Activated CD4-positive, alpha-beta T cell treated with anti-CD3 and anti-CD28 coated beads for 4 hours (primary cell): Measurements from ENCODE around the gene WDR75.
"Not testable (repeated sequence)": the region's sequence is repeated elsewhere in the genome, so short reads cannot be mapped to it uniquely, and the experiment has no call there.

Experiments
- DNase-seq, 2 donors: peaks; one replicate each; pipeline ENCODE4 v3.0.0-alpha.2; 2020

The WDR75 gene

DNA sequence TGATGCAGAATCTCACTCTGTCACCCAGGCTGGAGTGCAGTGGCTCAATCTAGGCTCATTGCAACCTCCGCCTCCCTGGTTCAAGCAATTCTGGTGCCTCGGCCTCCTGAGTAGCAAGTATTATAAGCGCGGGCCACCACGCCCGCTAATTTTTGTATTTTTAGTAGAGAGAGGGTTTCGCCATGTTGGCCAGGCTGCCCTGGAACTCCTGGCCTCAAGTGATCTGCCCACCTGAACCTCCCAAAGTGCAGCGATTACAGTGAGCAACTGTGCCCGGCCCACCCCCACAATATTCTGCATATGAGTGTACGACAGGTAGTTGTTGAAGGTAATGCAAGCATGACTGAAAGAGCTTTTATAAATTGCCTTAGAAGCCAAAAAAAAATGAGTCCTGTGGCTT lies 1.2 kb downstream of the WDR75 start:
- no peak for DNase-seq

DNA sequence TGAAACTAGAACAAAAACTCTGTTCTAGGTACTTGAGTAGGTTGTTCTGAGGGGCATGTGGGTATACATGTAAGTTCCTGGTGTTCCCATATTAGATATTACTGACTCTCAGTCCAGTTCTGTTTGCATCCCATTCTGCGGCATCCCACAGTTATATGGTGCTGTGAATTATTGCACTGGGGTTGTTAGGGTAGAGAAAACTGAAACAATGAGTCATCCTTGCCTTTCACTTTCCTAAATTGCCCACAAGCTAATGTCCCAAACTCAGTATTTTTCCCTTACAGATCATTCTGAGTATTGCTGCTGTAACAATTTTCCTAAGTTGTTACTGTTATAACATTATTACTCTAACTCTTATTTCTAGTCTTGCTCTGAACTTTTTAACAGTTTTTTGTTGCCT lies 3.0 kb downstream of the WDR75 start:
- no peak for DNase-seq

DNA sequence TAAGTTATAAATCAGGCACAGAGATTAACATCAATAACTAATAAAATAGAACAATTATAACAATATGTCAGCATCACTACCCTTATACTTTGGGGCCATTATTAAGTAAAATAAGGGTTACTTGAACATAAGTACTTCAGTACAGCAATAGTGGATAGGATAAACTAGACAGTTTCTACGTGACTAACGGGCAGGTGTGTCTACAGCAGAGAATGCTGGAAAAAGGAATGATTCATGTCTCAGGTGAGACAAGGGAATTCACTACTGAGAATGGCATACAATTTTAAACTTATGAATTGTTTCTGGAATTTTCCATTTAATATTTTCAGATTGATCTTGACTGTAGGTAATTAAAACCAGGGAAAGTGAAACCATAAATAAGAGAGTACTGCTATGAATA lies 5.5 kb downstream of the WDR75 start:
- DNase-seq = no peak

DNA sequence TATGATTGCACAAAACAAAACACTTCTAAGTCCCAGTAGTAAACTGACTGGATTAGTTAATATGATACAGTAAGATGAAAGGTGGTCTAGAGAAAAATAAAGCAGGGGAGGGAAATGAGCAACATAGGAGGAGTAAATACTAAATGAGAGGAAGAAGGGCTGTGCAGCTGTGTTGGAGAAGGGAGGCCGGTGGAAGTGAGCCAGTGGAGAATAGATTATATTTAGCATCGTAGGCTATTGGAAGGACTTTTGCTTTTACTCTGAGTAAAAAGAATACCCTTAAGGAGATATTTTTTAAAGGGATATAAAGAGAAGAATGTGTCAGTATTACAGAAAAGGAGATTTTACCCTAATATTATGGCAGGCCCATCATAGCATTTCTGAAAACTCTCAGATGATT lies 12.7 kb downstream of the WDR75 start:
- DNase-seq = no peak

DNA sequence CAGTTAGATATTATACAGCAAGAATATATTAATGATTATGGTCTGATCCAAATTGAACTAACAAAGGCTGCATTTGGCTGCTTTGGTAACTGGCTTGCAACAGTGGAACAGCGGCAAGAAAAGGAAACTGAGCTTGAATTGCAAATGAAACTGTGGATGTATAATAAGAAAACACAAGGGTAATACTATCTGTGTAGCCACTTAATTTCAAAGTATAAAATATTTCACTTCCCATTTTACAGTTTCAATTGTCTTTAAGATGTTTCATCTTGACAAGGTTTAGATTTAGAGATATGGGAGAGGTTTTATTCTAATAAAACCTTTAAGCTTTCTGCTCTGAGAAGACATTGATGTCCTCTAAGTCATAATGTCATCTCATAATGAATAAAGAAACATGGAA lies 23.8 kb downstream of the WDR75 start:
- no peak for DNase-seq

DNA sequence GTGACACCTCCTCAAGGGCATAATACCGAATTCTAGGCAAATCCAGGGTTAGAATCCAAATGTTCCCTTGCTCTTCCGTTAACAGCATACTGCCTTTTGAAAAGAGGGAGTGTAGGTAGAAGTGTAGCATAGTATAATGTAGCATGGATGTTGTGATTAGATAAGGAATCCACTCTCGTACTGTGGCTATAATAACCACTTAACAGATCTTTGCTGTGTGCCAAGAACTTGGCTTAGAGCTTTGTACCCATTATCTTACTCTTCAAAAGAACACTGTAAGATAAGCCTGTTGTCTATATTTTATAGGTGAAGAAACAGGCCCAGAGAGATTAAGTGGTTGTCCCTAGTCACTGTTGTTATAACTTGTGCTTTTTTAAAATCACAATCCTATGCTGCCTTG lies 24.2 kb downstream of the WDR75 start:
- DNase-seq = no peak

DNA sequence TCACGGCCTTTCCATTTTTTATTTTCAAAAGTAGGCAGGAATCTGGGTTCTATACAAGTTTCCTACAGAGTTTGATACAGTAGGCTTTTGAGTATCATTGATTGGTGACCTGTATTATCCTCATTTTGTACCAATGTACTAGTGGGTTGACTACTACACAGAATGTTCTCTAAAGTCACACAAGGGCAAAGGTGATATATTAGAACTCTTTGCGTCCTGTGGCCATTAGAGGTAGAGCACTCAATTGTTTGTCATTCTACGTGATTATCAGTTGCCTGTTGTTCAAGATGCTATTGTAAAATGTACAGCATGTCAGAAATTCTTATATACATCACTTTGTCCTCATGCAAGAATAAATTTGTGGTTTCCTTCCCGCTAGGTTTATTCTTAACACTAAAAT lies 24.8 kb downstream of the WDR75 start:
- no peak for DNase-seq

DNA sequence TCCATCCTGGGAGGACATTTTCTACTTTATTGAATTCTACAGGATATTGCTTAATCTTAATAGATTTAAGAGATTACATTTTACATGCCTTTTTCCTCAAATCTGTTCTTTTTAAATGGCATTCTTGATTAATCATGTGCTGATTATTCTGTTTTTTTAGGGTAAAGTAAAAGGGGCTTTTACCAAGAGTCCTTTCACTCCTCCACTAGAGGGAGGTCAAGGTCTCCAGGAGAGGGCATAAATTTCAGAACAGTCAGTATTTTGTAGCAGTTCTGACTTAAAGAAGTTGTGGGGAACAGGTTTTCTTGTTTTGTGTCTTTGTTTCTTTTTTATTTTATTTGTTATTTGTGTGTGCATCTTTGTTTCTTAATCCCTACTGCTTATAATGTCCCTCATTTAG lies 25.4 kb downstream of the WDR75 start:
- no peak for DNase-seq

DNA sequence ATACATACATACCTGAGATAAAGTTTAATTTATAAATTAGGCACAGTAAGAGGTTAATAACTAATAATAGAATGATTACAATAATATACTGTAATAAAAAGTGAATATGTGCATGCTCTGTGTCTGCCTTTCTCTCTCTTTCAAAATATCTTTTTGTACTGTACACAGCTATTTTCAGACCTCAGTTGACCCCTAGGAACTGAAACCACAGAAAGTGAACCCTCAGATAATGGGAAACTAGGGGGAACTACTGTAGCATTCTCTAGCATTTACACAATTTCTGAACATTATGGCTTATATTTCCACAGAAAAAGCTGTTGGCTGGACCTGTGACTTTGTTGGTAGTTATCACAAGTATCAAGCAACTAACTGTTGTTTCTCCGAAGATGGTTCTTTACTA lies 25.9 kb downstream of the WDR75 start:
- no peak for DNase-seq

DNA sequence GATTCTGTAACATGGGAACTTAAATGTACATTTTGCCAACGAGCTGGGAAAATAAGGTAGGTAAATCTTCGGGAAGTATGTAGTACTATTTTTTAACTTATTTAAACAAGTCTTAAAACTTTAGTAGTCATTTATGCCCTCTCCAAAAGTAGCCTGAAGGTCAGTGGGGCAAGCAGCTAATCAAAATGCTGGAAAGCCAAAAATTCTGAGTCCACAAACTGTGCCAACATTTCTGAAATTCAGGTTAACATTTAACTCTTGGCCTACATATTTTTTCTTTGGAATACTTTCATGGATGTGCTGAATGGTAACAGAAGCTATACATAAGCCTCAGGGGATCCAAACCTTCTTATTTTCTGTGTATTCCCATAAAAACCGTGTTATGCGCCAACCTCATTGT lies 26.3 kb downstream of the WDR75 start:
- no peak for DNase-seq

DNA sequence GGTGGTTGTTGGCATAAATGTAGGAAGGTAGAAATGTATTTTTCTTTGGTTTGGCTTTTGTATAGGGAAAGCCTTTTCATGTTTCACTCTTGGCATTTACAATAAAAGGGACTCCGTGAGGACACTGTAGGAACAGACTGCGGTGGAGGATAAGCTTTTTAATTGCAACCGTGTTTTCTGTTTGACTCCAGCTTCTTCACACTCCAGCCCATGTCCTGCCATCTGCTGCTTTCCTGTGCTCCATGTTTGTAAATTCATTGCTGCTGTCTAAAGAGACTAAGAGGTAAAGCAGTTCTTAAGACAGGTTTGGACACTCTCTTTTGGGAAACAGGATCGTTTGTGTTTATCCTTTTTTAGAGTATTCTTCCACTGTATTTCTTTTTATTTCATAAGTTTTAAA lies 33.3 kb downstream of the WDR75 start:
- no peak for DNase-seq

DNA sequence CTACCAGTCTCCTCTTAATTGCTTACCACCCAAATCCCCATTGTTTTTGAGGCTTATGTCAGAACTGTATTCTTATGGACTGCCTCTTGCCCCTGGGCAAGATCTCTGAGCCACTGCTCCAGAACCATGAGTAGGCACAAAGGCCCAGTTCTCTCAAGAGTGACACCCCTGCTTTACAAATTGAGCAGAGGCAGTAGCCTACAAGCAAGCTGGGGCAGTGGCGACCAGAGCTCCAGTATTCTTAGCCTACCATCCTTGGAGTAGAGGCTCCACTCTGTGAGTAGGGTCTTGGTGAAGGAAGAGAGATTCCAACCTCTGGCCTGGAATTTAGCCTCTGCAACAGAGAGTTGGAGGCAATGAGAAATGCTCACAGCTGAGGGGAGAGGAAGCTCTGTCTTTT lies 36.5 kb downstream of the WDR75 start:
- DNase-seq = no peak

DNA sequence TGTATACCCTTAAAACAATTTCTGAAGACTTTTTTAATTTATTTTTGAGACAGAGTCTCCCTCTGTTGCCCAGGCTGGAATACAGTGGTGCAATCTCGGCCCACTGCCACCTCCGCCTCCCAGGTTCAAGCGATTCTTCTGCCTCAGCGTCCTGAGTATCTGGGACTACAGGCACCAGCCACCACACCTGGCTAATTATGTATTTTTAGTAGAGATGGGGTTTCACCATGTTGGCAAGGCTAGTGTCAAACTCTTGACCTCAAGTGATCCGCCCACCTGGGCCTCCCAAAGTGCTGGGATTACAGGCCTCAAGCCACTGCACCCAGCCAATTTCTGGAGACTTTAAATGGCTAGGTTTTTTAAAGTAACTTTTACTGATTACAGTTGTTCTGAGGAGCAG lies 37.0 kb downstream of the WDR75 start:
- DNase-seq = not testable (repeated sequence)

DNA sequence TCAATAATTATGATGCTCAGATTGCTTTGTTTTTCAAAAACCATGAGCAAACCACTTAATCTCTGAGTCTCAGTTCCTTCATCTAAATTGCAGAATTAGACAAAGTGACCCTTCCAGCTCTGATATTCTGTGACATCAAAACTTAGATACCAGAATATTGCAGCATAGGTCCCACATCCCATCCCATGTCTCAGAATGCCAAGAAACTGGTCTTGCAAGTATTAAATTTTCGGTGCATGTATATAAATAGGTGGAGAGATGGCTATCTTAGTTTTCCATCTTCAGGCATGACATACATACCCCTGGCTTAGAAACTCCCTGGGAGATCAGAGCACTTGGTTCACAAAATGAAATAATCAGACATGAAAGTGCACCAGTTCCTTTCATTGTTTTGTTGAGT lies 39.8 kb downstream of the WDR75 start:
- no peak for DNase-seq

DNA sequence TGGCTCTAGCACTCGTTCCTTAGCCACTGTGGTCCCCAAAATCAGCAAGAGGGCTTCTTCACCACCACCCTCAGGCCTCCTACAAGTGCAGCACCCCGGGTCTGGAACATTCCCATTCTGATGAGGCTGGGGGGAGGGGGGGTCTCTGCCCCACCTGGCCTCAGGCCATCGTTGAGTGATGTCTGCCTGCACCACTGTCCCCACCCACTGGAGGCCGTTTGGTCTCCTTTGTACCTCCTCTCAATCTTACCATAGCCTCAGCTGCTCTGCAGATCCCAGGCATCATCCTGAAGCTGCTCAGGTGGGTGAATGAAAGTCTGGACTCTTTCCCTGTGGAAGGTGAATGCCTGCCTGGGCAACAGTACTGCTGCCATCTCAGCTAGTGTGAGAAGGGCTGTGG lies 42.3 kb downstream of the WDR75 start:
- no peak for DNase-seq

DNA sequence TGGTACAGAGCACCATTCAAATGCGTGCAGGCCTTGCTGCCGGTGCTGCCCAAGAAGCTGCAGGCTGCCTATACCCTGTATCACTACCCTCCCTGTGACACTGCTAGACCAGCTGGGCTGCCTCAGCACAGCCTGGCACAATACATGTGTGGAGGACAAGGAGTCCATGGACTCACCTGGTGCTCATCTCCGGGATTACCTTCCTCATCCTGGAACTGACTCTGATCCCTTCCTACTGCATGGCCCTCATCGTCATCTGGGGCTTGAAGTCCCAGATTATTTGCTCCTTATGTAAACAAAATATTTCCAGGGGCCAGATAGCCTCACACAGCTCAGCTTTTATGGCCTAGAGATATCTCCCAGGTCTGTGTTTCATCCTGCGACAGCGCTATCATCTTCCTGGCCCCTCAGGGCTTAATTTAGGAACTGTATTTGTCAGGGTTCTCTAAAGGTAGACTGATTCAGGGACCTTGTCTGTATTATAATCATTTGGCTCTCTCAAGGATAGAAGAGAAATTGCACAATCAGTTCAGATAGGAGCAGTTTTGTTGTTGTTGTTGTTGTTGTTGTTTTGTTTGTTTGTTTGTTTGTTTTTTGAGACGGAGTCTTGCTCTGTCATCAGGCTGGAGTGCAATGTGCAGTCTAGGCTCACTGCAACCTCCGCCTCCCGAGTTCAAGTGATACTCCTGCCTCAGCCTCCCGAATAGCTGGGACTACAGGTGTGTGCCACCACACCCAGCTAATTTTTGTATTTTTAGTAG lies 42.9 kb downstream of the WDR75 start:
- DNase-seq = no peak

DNA sequence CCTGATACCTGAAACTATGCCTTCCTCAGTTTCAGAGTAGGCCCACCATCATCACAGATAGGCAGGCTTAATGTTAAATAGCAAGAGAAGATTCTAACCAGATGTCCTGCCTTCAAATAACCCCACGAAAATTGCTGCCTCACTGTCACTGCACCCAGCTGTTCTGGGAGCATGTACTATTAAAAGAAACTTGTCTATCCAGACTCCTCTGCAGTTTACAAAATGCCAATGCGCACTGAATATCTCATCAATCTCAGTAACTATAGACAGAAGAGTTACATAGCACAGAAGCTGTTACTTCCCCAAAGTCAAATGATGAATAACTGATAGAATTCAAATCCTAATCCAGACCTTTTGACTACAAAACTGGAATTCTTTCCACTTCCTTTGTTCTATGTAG lies 43.9 kb downstream of the WDR75 start:
- DNase-seq = no peak

DNA sequence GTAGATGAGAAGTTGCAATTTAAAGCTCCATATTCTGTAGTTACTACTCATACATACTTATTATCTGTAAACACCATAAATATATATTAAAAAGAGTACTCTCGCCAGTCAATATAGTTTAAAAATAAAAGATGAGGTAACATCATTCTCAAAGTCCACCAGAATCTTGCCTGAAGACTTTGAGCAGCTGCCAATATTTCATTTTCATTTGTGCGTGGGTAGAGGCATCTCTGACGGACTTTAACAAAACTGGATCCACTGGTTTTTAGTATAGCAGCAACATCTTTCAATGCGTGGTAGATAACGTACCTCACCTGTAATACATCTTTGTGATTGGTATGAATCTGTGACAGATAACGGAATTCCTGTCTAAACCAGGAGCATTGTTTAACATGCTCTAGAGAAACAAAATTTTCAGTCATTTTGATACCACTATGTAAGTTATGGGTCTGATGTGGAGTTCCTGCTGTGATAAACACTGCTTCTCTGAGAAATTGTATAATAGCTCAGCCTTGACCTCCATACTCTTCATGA lies 45.0 kb downstream of the WDR75 start:
- no peak for DNase-seq

DNA sequence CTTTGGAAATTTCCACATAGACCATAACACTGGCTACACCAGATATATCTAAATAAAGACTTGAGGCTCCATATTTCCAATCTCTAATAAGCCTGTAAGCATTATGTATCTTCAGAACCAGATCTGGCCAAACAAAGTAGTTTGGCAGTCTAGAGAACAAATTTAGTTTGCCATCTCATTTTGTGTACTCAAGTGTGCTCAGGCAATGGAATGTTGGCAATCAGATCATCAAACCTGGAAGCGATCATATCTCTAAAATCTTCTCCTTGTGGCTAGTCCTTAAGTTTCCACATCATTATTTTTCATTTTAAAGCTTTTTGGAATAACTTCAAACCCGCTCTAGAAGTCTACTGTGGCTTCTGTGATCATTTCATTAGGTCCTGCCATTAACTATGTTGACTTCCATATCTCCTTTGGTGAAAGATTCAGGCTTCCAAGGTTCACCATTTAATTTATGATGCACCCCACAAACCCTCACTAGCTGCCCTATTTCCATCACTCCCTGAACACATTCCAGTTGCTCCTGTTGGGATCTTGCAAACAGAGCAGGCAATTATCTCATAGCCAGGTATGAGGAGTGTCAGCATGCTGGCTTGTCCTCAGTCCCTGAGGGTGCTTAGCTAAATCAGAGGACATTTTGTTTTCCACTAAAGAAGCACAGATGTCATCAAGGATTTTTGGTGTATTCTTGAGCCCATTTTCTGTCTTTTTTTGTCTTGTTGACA lies 46.2 kb downstream of the WDR75 start:
- DNase-seq = no peak

DNA sequence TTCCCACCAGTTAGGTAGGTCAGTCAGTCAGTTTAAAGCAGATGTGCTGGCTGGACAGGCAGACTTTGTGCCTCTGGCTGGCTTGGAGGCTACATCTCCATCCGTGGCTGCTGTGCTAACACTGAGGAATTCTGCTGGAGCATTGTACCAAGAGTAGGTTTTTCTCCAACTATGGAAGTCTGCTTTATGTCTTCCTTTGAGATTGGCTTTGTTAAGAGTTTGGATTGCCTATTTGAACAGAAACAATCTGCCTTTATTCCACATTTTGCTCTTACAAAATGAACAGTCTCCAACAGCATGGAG lies 46.7 kb downstream of the WDR75 start:
- DNase-seq = no peak

DNA sequence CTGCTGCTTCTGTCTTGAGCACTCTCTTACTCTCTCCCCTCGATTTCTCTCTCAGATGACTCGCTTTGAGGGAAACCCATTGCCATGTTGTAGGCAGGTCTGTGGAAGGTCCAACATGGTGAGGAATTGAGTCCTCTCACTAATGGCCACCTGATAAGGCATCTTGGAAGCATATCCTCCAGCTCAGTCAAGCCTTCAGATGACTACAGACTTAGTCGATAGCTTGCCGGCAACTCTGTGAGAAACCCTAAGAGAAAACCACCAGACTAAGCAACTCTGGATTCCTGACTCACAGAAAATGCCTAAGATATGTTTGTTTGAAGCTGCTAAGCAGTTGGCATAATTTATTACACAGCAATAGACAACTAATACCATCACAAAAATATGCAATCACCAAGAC lies 51.2 kb downstream of the WDR75 start:
- no peak for DNase-seq

DNA sequence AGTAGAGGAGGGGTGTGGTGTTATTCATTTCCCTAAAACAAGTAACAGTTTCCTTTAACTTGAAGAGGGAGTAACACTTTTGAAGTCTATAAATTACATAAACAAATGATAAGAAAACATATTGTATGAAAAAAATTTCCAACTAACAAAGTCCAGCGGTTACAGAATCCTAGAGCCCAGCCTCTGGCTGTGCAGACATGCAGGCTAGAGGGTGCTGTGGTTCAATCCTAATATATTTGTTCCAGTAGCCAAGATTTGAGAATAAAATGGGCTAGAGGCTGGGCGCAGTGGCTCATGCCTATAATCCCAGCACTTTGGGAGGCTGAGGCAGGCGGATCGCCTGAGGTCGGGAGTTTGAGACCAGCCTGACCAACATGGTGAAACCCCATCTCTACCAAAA lies 56.9 kb downstream of the WDR75 start:
- no peak for DNase-seq

DNA sequence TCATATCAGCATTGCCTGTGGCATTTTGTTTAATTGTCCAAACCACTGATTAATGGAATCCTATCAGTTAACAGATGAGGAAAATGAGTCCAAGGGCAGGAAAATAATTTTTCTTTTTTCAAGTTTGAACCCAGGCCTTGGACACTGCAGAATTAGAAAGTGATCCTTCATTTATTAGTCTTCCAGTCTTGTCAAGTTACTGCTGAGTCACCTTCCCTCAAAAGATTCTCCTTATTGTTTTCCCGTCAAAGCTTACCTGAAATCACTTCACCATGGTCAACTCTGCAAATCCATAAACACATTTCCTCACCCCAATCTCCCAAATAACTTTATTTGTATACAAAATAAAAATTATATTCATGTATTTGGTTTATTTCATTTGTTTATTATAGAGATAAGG lies 57.9 kb downstream of the WDR75 start:
- DNase-seq = no peak

DNA sequence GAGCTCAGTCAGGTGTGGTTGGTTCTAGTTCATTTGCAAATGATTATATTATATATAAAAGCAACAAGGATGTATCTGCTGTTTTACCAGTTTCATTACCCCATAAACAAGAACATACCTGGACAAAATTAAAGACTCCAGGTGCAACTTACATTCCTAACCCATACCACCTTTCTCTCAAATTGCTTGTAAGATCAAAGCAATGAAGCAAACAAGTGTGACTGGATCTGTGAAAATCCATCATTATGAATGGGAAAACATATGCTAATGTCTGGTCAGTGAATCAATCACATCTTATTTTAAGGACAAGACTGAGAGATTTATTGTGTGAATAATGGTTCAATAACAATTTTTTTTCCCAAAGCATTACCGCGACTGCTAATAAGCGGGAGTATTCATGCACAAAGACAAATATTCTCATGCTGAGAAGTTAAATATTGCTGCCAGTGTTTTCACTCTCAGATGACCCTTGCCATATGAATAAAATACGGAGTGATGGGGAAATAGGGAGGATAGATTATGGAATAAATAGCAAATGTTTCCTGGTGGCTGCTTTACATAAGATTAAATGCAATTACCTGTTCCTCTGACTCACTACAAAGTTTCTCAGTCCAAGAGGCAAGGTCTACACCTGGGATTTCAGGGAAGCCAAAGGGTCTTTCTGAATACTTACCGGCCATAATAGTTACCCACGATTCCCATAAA lies 59.3 kb downstream of the WDR75 start:
- no peak for DNase-seq
